Brain microvascular endothelial cell (primary cell): ENCODE data around the gene ADAMTSL1.

Experiments used
- DNase-seq: peaks from one replicate; pipeline ENCODE4 v3.0.0-alpha.2; 2020
- H3K27ac ChIP-seq: fragments of 250-450 bp; sonication (Bioruptor Pico); 2 replicates; pipeline ENCODE4 v1.5.1; 2020; ENCODE audit warnings: mild to moderate bottlenecking, moderate library complexity
- H3K27me3 ChIP-seq: fragments of 250-450 bp; sonication (Bioruptor Pico); replicated peaks from 2 replicates; pipeline ENCODE4 v1.5.1; 2020; ENCODE audit warnings: mild to moderate bottlenecking
- H3K36me3 ChIP-seq: fragments of 250-450 bp; sonication (Bioruptor Pico); replicated peaks from 2 replicates; pipeline ENCODE4 v1.5.1; 2020; ENCODE audit warnings: mild to moderate bottlenecking
- H3K4me3 ChIP-seq: 2 replicates; pipeline ENCODE4 v1.5.1; 2011; ENCODE audit warnings: low read depth, mild to moderate bottlenecking, control low read depth, low read length, moderate library complexity
- CTCF ChIP-seq: IDR thresholded peaks from 2 replicates; pipeline ENCODE4 v1.5.1; 2011; ENCODE audit warnings: low read depth, mild to moderate bottlenecking, moderate library complexity, low read length, control low read depth, inconsistent platforms; ENCODE audit errors: missing control alignments
- in situ Hi-C: cut with HindIII; loops from 2 replicates; pipeline ENCODE4 v1.10.0; 2017; ENCODE audit warnings: low sequenced_read_pairs, low pct_ligation_motif_present

Gene ADAMTSL1

DNA sequence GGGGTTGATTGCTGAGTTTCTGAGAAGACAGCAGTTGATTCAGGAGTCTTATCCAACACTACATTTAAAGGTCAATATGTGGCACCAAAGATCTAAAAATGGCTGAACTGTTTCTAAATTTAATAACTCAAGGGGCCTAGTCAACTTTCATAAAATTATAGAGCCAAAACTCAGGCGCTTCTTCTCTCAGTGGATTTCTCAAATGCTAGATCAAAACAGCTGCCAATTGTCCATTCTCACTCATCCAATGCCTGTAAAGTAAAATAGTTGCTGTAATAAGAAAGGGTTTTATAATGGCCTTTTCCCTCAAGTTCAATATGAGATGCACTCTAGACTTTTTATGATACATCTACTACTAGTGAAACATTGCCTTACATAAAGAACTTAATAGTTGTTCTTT lies 26.5 kb downstream of the ADAMTSL1 start:
- H3K4me3 ChIP-seq: no peak overlapping the region
- H3K27ac ChIP-seq: no peak overlapping the region
- H3K36me3 ChIP-seq: no peaks in the 10 kb centered on the region
- no peak for TF ChIP-seq CTCF
- in situ Hi-C loops: no loop called here
- no peaks in the 10 kb centered on the region for H3K27me3 ChIP-seq
- no peak for DNase-seq

GRCh38 chr9:18501949-18502348 lies 28.0 kb downstream of the ADAMTSL1 start:
- Histone ChIP-seq H3K4me3 (no peak overlapping the region), H3K36me3 (peaks cover 2% of the 10 kb centered on the region), H3K27ac (no peak overlapping the region), H3K27me3 (no peaks in the 10 kb centered on the region)
- in situ Hi-C loops: no loop called here
- DNase-seq: no peak
- TF ChIP-seq CTCF: no peak

GRCh38 chr9:18502546-18502945 lies 28.6 kb downstream of the ADAMTSL1 start:
- DNase-seq: no peak
- Histone ChIP-seq H3K27me3 (no peaks in the 10 kb centered on the region), H3K27ac (no peak overlapping the region), H3K4me3 (no peak overlapping the region), H3K36me3 (peaks cover 2% of the 10 kb centered on the region)
- in situ Hi-C loops: no loop called here
- no peak for TF ChIP-seq CTCF

- no peak overlapping the region for H3K4me3 ChIP-seq
- H3K27ac ChIP-seq: no peak overlapping the region
- no peak for DNase-seq
- no peaks in the 10 kb centered on the region for H3K27me3 ChIP-seq
- no peak for TF ChIP-seq CTCF
- in situ Hi-C loops: no loop called here
- peaks cover 2% of the 10 kb centered on the region for H3K36me3 ChIP-seq
Observed at GRCh38 chr9:18504707-18505106, 30.8 kb downstream of the ADAMTSL1 start.

- Histone ChIP-seq H3K27me3 (no peaks in the 10 kb centered on the region), H3K27ac (no peak overlapping the region), H3K4me3 (no peak overlapping the region), H3K36me3 (peaks cover 2% of the 10 kb centered on the region)
- DNase-seq: no peak
- TF ChIP-seq CTCF: no peak
- in situ Hi-C loops: no loop called here
Observed at GRCh38 chr9:18507151-18507550, 33.2 kb downstream of the ADAMTSL1 start.

GRCh38 chr9:18516514-18516913 lies 42.6 kb downstream of the ADAMTSL1 start:
- in situ Hi-C loops: no loop called here
- no peak for DNase-seq

More at GRCh38 chr9:18516514-18516913, 42.6 kb downstream of the ADAMTSL1 start:
- no peaks in the 10 kb centered on the region for H3K27me3 ChIP-seq
- H3K27ac ChIP-seq: no peak overlapping the region
- no peak overlapping the region for H3K4me3 ChIP-seq
- no peak for TF ChIP-seq CTCF
- no peaks in the 10 kb centered on the region for H3K36me3 ChIP-seq
